ENCODE measurements around the gene DNAJC8.

Gene DNAJC8

DNA sequence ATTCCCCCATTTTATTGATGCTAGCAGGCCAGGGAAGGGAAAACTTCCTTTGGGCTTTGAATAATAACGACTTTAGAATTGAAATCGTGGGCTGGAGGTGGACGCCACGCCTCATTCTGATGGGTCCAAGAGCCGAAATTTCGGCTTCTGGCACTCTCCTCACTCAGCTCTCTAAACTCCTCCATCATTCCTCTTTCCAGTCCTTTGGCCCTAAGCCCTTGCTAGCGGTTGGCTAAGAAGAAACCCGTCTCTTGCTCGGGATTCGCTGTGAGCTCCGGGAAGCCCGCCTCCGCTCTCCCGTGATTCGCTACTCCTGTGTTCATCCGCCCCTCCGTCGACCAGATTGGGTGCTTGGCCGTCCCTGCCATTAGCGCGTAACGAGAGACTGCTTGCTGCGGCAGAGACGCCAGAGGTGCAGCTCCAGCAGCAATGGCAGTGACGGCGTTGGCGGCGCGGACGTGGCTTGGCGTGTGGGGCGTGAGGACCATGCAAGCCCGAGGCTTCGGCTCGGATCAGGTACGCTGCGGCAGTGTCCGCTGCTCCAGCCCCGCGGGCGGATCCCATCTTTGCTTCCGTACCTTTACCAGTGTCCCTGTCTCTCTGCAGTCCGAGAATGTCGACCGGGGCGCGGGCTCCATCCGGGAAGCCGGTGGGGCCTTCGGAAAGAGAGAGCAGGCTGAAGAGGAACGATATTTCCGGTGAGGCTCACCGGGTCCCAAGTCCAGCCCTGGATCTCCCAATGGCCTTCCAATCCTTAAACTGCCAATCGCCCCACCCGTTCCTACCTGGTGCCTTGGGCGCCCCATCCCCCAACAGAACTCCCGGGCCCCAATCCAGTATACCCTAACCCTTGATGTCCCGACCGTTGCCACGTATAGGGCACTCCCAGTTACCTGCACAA lies 3.2 kb upstream of the DNAJC8 start, which contains the start of gene ATP5IF1 (continued):
- TF ChIP-seq, protein P1, sequence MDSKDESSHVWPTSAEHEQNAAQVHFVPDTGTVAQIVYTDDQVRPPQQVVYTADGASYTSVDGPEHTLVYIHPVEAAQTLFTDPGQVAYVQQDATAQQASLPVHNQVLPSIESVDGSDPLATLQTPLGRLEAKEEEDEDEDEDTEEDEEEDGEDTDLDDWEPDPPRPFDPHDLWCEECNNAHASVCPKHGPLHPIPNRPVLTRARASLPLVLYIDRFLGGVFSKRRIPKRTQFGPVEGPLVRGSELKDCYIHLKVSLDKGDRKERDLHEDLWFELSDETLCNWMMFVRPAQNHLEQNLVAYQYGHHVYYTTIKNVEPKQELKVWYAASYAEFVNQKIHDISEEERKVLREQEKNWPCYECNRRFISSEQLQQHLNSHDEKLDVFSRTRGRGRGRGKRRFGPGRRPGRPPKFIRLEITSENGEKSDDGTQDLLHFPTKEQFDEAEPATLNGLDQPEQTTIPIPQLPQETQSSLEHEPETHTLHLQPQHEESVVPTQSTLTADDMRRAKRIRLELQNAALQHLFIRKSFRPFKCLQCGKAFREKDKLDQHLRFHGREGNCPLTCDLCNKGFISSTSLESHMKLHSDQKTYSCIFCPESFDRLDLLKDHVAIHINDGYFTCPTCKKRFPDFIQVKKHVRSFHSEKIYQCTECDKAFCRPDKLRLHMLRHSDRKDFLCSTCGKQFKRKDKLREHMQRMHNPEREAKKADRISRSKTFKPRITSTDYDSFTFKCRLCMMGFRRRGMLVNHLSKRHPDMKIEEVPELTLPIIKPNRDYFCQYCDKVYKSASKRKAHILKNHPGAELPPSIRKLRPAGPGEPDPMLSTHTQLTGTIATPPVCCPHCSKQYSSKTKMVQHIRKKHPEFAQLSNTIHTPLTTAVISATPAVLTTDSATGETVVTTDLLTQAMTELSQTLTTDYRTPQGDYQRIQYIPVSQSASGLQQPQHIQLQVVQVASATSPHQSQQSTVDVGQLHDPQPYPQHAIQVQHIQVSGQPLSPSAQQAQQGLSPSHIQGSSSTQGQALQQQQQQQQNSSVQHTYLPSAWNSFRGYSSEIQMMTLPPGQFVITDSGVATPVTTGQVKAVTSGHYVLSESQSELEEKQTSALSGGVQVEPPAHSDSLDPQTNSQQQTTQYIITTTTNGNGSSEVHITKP (tag by site-specific recombination; IDR thresholded peaks at IDR 0.05) = 0 out of 2 replicates have a peak, but pooled peaks have one; percentile 21
- no peak for TF ChIP-seq ZNF677 (tag by site-specific recombination; IDR thresholded peaks at IDR 0.05)
- TF ChIP-seq ZNF776 (tag by site-specific recombination; IDR thresholded peaks at IDR 0.05; ENCODE audit: borderline replicate concordance) = no peak
- no peak for TF ChIP-seq ZNF555 (tag by site-specific recombination; conservative IDR thresholded peaks at IDR 0.05)
- peak; percentile 66 for TF ChIP-seq SP7 (tag by site-specific recombination; IDR thresholded peaks at IDR 0.05)
- no peak for TF ChIP-seq ZNF48 (tag by site-specific recombination; IDR thresholded peaks at IDR 0.05)
- TF ChIP-seq EGR2 (tag by site-specific recombination; IDR thresholded peaks at IDR 0.05; ENCODE audit: low read depth) = no peak; the same call in 1 of the 2 replicates
- TF ChIP-seq ZNF221 (tag by site-specific recombination; IDR thresholded peaks at IDR 0.05; ENCODE audit: borderline replicate concordance) = no peak
- no peak; the same call in 1 of the 2 replicates for TF ChIP-seq ZNF660 (tag by site-specific recombination; IDR thresholded peaks at IDR 0.05)
- TF ChIP-seq ZNF112 (tag by site-specific recombination; IDR thresholded peaks at IDR 0.05) = no peak
- TF ChIP-seq ZNF157 (tag by site-specific recombination; IDR thresholded peaks at IDR 0.05) = no peak
- no peak for TF ChIP-seq ZNF292 (tag by site-specific recombination; IDR thresholded peaks at IDR 0.05; ENCODE audit: borderline replicate concordance, low read depth)
- TF ChIP-seq ZNF274 (IDR thresholded peaks at IDR 0.05; ENCODE audit: low read length) = no peak
- TF ChIP-seq ZNF274 (tag by site-specific recombination; IDR thresholded peaks at IDR 0.05; ENCODE audit: borderline replicate concordance) = no peak
- no peak for TF ChIP-seq ZNF16 (tag by site-specific recombination; IDR thresholded peaks at IDR 0.05; ENCODE audit: low read depth)
- no peak for TF ChIP-seq MYNN (tag by site-specific recombination; IDR thresholded peaks at IDR 0.05; ENCODE audit: borderline replicate concordance)
- no peak for TF ChIP-seq PRDM4 (tag by site-specific recombination; IDR thresholded peaks at IDR 0.05)
- no peak for TF ChIP-seq ZNF658 (tag by site-specific recombination; IDR thresholded peaks at IDR 0.05)
- TF ChIP-seq ZNF133 (tag by site-specific recombination; IDR thresholded peaks at IDR 0.05) = no peak
- TF ChIP-seq ZNF513 (tag by site-specific recombination; IDR thresholded peaks at IDR 0.05) = 0 out of 2 replicates have a peak, but pooled peaks have one; percentile 7
- no peak for TF ChIP-seq ZNF302 (tag by site-specific recombination; IDR thresholded peaks at IDR 0.05; ENCODE audit: low read depth)
- TF ChIP-seq, protein P2, sequence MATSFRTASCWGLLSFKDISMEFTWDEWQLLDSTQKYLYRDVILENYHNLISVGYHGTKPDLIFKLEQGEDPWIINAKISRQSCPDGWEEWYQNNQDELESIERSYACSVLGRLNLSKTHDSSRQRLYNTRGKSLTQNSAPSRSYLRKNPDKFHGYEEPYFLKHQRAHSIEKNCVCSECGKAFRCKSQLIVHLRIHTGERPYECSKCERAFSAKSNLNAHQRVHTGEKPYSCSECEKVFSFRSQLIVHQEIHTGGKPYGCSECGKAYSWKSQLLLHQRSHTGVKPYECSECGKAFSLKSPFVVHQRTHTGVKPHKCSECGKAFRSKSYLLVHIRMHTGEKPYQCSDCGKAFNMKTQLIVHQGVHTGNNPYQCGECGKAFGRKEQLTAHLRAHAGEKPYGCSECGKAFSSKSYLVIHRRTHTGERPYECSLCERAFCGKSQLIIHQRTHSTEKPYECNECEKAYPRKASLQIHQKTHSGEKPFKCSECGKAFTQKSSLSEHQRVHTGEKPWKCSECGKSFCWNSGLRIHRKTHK (tag by site-specific recombination; IDR thresholded peaks at IDR 0.05) = no peak
- TF ChIP-seq, protein P3, sequence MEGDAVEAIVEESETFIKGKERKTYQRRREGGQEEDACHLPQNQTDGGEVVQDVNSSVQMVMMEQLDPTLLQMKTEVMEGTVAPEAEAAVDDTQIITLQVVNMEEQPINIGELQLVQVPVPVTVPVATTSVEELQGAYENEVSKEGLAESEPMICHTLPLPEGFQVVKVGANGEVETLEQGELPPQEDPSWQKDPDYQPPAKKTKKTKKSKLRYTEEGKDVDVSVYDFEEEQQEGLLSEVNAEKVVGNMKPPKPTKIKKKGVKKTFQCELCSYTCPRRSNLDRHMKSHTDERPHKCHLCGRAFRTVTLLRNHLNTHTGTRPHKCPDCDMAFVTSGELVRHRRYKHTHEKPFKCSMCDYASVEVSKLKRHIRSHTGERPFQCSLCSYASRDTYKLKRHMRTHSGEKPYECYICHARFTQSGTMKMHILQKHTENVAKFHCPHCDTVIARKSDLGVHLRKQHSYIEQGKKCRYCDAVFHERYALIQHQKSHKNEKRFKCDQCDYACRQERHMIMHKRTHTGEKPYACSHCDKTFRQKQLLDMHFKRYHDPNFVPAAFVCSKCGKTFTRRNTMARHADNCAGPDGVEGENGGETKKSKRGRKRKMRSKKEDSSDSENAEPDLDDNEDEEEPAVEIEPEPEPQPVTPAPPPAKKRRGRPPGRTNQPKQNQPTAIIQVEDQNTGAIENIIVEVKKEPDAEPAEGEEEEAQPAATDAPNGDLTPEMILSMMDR (tag by site-specific recombination; IDR thresholded peaks at IDR 0.05) = 0 out of 2 replicates have a peak, but pooled peaks have one; percentile 10
- TF ChIP-seq, protein P4, sequence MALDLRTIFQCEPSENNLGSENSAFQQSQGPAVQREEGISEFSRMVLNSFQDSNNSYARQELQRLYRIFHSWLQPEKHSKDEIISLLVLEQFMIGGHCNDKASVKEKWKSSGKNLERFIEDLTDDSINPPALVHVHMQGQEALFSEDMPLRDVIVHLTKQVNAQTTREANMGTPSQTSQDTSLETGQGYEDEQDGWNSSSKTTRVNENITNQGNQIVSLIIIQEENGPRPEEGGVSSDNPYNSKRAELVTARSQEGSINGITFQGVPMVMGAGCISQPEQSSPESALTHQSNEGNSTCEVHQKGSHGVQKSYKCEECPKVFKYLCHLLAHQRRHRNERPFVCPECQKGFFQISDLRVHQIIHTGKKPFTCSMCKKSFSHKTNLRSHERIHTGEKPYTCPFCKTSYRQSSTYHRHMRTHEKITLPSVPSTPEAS (tag by site-specific recombination; IDR thresholded peaks at IDR 0.05) = no peak
- peak; percentile 52 for TF ChIP-seq ZBTB26 (tag by site-specific recombination; optimal IDR thresholded peaks at IDR 0.05)
